HepG2 (cell line): ENCODE data around the gene SIAH2. TPM values are rescaled to one million over a fixed set of nuclear protein-coding genes. Genes with fewer than 3 reads are reported as not detected.

Experiments used
- GATAD1 ChIP-seq: IDR thresholded peaks from 2 replicates; pipeline ENCODE4 v1.6.1; 2016; ENCODE audit warnings: missing genetic modification reagents, missing compliant biosample characterization
- HNRNPH1 ChIP-seq: fragments of 200-400 bp; formaldehyde crosslinking; optimal IDR thresholded peaks from 2 replicates; pipeline ENCODE3; 2017; ENCODE audit warnings: mild to moderate bottlenecking, low read depth, low read length
- MAZ ChIP-seq, 2 experiments: sonication (generic) in 1 of 2; formaldehyde crosslinking in 1 of 2; IDR thresholded peaks; 2 replicates each; pipeline versions ENCODE4 v1.5.0 to v1.6.1; 2012 to 2020; ENCODE audit warnings: low read depth in 2 of 2, mild to moderate bottlenecking in 2 of 2, borderline replicate concordance in 1 of 2, improper control_type of control experiment in 1 of 2, low read length in 1 of 2, missing genetic modification reagents in 1 of 2, moderate library complexity in 1 of 2
- NAIF1 ChIP-seq: sonication (generic); formaldehyde crosslinking; IDR thresholded peaks from 2 replicates; pipeline ENCODE4 v1.5.0; 2020; ENCODE audit warnings: mild to moderate bottlenecking, missing genetic modification reagents, borderline replicate concordance
- NR1H2 ChIP-seq: sonication (generic); formaldehyde crosslinking; IDR thresholded peaks from 2 replicates; pipeline ENCODE4 v1.8.1; 2022; ENCODE audit warnings: low read depth, missing genetic modification reagents, borderline replicate concordance
- PAF1 ChIP-seq: IDR thresholded peaks from 2 replicates; pipeline ENCODE4 v1.6.1; 2016; ENCODE audit warnings: missing genetic modification reagents, missing compliant biosample characterization
- TOE1 ChIP-seq: sonication (generic); formaldehyde crosslinking; IDR thresholded peaks from 2 replicates; pipeline ENCODE4 v1.4.0; 2020; ENCODE audit warnings: mild to moderate bottlenecking, missing genetic modification reagents
- ZMYM3 ChIP-seq: sonication (generic); formaldehyde crosslinking; IDR thresholded peaks from 2 replicates; pipeline ENCODE4 v1.5.1; 2020; ENCODE audit warnings: mild to moderate bottlenecking, missing genetic modification reagents
- ZNF143 ChIP-seq: sonication (generic); formaldehyde crosslinking; IDR thresholded peaks from 2 replicates; pipeline ENCODE4 v1.4.0; 2020; ENCODE audit warnings: missing genetic modification reagents
- ZNF367 ChIP-seq: sonication (generic); formaldehyde crosslinking; IDR thresholded peaks from 2 replicates; pipeline ENCODE4 v1.4.0; 2020; ENCODE audit warnings: missing genetic modification reagents, borderline replicate concordance
- ZNF530 ChIP-seq: sonication (generic); formaldehyde crosslinking; IDR thresholded peaks from 2 replicates; pipeline ENCODE4 v1.5.0; 2020; ENCODE audit warnings: low read depth, mild to moderate bottlenecking, missing genetic modification reagents
- ZNF768 ChIP-seq: sonication (generic); formaldehyde crosslinking; IDR thresholded peaks from 2 replicates; pipeline ENCODE4 v1.4.0; 2020; ENCODE audit warnings: missing genetic modification reagents
- polyA plus RNA-seq, 8 experiments: library from polyadenylated mRNA; depleted of rRNA in 3 of 8; stranded (reverse) in 7 of 8; unstranded in 1 of 8; fragments of >200 nt; fragmentation: Illumina TruSeq in 4 of 8; extraction: Trizol in 4 of 8; gene quantifications; 2 replicates each; pipeline versions ENCODE4 v1.2.1 to v1.2.3, GENCODE V29; 2011 to 2016; ENCODE audit warnings: low read depth in 4 of 8, missing spikeins in 1 of 8, mixed read lengths in 1 of 8; ENCODE audit not compliant: insufficient read depth in 1 of 8
- total RNA-seq, 5 experiments: library from RNA; depleted of rRNA; stranded (reverse); fragments of >200 nt; fragmentation: Illumina TruSeq; extraction: Trizol; gene quantifications; 2 replicates each; pipeline ENCODE4 v1.2.3, GENCODE V29; 2016; ENCODE audit warnings: low read depth in 1 of 5
- TF ChIP-seq, protein P1 (sequence below): IDR thresholded peaks from 2 replicates; pipeline ENCODE4 v1.6.1; 2012; ENCODE audit warnings: low read length, improper control_type of control experiment
- TF ChIP-seq, protein P2 (sequence below): sonication (generic); formaldehyde crosslinking; IDR thresholded peaks from 2 replicates; pipeline ENCODE4 v1.4.0; 2020; ENCODE audit warnings: missing genetic modification reagents
- TF ChIP-seq, protein P3 (sequence below): sonication (generic); formaldehyde crosslinking; IDR thresholded peaks from 2 replicates; pipeline ENCODE4 v1.4.0; 2020; ENCODE audit warnings: missing genetic modification reagents, borderline replicate concordance
- TF ChIP-seq, protein P4 (sequence below): sonication (generic); formaldehyde crosslinking; IDR thresholded peaks from 2 replicates; pipeline ENCODE4 v1.4.0; 2020; ENCODE audit warnings: missing genetic modification reagents
- TF ChIP-seq, protein P5 (sequence below): sonication (generic); formaldehyde crosslinking; IDR thresholded peaks from 2 replicates; pipeline ENCODE4 v1.4.0; 2020; ENCODE audit warnings: missing genetic modification reagents

SIAH2 gene
- total and polyA plus RNA-seq, 2 of the 13 experiments (the other 11 are each of a cell fraction or from before 2014, with no cell fraction given) = 71.8 to 117 TPM

DNA sequence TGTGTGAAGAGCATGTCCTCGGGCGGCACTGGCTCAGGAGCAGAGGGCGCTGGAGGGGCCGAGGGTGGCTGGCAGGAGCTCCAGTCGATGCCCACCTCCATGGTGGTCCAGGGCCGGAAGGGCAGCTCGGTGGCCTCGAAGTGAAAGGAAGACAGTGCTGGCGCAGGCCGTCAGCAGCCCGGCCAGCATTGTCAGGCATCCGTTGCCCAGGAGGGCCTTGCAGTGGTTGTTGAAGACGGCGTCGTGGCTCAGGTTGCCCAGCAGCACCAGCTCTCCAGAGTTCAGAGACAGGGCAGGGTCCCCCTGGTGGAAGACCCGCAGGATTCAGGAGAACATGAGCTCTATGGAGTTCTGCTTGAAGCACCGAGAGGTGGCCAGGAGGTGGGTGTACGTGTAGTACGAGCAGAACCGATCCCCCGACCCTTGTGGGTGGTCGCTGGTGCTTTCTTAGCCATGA lies 16.5 kb upstream of the SIAH2 start (continued):
- TF ChIP-seq, protein P1, sequence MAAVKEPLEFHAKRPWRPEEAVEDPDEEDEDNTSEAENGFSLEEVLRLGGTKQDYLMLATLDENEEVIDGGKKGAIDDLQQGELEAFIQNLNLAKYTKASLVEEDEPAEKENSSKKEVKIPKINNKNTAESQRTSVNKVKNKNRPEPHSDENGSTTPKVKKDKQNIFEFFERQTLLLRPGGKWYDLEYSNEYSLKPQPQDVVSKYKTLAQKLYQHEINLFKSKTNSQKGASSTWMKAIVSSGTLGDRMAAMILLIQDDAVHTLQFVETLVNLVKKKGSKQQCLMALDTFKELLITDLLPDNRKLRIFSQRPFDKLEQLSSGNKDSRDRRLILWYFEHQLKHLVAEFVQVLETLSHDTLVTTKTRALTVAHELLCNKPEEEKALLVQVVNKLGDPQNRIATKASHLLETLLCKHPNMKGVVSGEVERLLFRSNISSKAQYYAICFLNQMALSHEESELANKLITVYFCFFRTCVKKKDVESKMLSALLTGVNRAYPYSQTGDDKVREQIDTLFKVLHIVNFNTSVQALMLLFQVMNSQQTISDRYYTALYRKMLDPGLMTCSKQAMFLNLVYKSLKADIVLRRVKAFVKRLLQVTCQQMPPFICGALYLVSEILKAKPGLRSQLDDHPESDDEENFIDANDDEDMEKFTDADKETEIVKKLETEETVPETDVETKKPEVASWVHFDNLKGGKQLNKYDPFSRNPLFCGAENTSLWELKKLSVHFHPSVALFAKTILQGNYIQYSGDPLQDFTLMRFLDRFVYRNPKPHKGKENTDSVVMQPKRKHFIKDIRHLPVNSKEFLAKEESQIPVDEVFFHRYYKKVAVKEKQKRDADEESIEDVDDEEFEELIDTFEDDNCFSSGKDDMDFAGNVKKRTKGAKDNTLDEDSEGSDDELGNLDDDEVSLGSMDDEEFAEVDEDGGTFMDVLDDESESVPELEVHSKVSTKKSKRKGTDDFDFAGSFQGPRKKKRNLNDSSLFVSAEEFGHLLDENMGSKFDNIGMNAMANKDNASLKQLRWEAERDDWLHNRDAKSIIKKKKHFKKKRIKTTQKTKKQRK = no peak
- TF ChIP-seq, protein P2, sequence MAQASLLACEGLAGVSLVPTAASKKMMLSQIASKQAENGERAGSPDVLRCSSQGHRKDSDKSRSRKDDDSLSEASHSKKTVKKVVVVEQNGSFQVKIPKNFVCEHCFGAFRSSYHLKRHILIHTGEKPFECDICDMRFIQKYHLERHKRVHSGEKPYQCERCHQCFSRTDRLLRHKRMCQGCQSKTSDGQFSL = no peak
- TF ChIP-seq GATAD1 (CRISPR knock-in tag) (peak; percentile 28; the same call in 1 of the 2 replicates), NAIF1 (CRISPR knock-in tag) (no peak), TOE1 (CRISPR knock-in tag) (0 out of 2 replicates have a peak, but pooled peaks have one; percentile 50), MAZ (IDR thresholded peaks at IDR 0.05; ENCODE audit: borderline replicate concordance, low read depth, low read length) (no peak), MAZ (CRISPR knock-in tag; IDR thresholded peaks at IDR 0.05; ENCODE audit: low read depth) (0 out of 2 replicates have a peak, but pooled peaks have one; percentile 41), PAF1 (CRISPR knock-in tag) (no peak), ZMYM3 (CRISPR knock-in tag) (no peak), ZNF768 (CRISPR knock-in tag) (0 out of 2 replicates have a peak, but pooled peaks have one; percentile 45), ZNF143 (CRISPR knock-in tag) (0 out of 2 replicates have a peak, but pooled peaks have one; percentile 23), NR1H2 (CRISPR knock-in tag) (no peak), ZNF367 (CRISPR knock-in tag) (no peak), HNRNPH1 (no peak), ZNF530 (CRISPR knock-in tag) (no peak)
- TF ChIP-seq, protein P3, sequence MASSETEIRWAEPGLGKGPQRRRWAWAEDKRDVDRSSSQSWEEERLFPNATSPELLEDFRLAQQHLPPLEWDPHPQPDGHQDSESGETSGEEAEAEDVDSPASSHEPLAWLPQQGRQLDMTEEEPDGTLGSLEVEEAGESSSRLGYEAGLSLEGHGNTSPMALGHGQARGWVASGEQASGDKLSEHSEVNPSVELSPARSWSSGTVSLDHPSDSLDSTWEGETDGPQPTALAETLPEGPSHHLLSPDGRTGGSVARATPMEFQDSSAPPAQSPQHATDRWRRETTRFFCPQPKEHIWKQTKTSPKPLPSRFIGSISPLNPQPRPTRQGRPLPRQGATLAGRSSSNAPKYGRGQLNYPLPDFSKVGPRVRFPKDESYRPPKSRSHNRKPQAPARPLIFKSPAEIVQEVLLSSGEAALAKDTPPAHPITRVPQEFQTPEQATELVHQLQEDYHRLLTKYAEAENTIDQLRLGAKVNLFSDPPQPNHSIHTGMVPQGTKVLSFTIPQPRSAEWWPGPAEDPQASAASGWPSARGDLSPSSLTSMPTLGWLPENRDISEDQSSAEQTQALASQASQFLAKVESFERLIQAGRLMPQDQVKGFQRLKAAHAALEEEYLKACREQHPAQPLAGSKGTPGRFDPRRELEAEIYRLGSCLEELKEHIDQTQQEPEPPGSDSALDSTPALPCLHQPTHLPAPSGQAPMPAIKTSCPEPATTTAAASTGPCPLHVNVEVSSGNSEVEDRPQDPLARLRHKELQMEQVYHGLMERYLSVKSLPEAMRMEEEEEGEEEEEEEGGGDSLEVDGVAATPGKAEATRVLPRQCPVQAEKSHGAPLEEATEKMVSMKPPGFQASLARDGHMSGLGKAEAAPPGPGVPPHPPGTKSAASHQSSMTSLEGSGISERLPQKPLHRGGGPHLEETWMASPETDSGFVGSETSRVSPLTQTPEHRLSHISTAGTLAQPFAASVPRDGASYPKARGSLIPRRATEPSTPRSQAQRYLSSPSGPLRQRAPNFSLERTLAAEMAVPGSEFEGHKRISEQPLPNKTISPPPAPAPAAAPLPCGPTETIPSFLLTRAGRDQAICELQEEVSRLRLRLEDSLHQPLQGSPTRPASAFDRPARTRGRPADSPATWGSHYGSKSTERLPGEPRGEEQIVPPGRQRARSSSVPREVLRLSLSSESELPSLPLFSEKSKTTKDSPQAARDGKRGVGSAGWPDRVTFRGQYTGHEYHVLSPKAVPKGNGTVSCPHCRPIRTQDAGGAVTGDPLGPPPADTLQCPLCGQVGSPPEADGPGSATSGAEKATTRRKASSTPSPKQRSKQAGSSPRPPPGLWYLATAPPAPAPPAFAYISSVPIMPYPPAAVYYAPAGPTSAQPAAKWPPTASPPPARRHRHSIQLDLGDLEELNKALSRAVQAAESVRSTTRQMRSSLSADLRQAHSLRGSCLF (CRISPR knock-in tag) = no peak
- TF ChIP-seq, protein P4, sequence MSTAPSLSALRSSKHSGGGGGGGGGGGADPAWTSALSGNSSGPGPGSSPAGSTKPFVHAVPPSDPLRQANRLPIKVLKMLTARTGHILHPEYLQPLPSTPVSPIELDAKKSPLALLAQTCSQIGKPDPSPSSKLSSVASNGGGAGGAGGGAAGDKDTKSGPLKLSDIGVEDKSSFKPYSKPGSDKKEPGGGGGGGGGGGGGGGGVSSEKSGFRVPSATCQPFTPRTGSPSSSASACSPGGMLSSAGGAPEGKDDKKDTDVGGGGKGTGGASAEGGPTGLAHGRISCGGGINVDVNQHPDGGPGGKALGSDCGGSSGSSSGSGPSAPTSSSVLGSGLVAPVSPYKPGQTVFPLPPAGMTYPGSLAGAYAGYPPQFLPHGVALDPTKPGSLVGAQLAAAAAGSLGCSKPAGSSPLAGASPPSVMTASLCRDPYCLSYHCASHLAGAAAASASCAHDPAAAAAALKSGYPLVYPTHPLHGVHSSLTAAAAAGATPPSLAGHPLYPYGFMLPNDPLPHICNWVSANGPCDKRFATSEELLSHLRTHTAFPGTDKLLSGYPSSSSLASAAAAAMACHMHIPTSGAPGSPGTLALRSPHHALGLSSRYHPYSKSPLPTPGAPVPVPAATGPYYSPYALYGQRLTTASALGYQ (CRISPR knock-in tag) = no peak
- TF ChIP-seq, protein P5, sequence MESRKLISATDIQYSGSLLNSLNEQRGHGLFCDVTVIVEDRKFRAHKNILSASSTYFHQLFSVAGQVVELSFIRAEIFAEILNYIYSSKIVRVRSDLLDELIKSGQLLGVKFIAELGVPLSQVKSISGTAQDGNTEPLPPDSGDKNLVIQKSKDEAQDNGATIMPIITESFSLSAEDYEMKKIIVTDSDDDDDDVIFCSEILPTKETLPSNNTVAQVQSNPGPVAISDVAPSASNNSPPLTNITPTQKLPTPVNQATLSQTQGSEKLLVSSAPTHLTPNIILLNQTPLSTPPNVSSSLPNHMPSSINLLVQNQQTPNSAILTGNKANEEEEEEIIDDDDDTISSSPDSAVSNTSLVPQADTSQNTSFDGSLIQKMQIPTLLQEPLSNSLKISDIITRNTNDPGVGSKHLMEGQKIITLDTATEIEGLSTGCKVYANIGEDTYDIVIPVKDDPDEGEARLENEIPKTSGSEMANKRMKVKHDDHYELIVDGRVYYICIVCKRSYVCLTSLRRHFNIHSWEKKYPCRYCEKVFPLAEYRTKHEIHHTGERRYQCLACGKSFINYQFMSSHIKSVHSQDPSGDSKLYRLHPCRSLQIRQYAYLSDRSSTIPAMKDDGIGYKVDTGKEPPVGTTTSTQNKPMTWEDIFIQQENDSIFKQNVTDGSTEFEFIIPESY = no peak
